Activated gamma-delta T cell (primary cell): ENCODE measurements around the gene HOXB4.
A peak's percentile ranks its signal among the peaks of the same experiment; 100 is the strongest.
"Not testable (repeated sequence)": the region's sequence is repeated elsewhere in the genome, so short reads cannot be mapped to it uniquely, and the experiment has no call there.

Experiments
- DNase-seq: peaks from one replicate; lab custom pipeline; 2025; lab: John Stamatoyannopoulos, UW

The HOXB4 gene

GRCh38 chr17:48546924-48547807 is 31.0 kb downstream of the HOXB4 start:
- DNase-seq: no peak

GRCh38 chr17:48546137-48546923 is 31.8 kb downstream of the HOXB4 start:
- no peak for DNase-seq

- no peak for DNase-seq
Measured at GRCh38 chr17:48545539-48545938, 32.6 kb downstream of the HOXB4 start.

DNA sequence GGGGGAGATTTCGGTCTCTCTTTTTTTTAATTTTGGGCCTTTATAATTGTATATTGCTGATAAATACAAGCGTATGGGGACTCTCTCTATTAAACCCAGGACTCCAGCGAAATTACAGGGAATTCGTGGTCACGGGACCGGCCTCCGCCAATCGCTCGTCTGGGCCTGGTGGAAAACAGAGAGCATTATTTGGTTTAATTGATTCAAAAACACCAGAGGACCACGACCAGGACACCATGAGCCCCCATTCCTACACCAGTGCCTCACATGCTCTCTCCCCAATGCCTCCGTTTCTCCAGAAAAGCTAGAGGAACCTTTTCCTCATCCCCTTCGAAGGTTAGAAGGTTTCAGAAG is 33.2 kb downstream of the HOXB4 start, which contains the start of gene HOXB2:
HOXB2 (minus strand) TSS at position 88 of the 354 bp plus-strand sequence. CDS start 198 bp downstream, outside the sequence.
- no peak for DNase-seq

DNA sequence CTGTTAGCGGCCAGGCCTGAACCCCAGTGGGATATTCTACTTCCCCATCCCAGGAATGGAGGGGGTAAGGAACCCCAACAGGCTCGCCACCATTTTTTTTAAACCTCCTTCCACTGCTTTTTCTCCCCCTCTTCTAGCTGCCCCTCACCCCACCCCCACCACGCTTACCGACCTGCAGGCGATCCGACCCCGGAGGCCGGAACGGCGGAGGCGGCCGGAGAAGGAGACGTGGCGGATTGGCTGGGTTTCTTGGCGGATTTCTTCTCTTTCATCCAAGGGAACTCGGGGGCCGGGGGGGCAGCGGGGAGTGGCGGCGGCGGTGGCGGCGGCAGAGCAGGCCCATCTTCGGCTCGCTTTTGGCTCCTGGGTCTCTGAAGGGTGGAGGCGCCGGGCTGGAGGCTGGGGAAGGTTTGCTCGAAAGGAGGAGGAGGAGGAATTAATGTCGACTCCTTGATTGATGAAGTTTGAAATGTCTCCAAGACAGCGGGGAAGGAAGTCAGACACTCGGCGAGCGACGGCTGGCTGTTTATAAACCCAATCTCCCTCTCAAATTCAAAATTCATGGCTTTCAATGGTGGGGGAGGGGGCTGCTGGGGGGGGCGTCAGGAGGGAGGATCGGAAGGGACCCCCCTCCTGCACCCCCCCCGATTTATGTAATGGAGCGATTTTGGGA is 33.7 kb downstream of the HOXB4 start:
- DNase-seq: peak; percentile 39

DNA sequence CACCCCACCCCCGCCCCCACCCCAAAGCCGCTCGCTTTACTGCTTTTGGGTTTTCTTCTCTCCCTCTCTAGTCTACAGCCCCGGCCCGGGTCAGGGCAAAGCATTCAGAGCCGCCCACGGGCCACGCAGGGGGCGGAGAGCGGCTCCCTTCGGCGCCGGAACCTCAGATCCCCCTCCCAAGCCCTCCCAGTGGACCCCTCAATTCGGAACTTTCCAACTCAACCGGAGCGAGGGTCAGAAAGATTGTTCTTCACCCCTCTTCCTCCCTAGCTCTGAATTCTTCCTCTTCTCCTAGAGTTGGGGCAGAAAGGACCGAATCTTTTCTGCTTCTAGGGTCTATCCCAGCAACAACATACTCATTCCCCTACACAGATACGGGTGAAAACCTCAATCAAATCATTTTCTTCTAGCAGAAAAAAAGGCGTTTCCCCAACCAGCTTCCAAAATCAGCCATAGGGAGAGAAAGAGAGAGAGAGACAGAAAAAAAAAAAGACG is 34.2 kb downstream of the HOXB4 start:
- DNase-seq: no peak

GRCh38 chr17:48543107-48543853 is 34.9 kb downstream of the HOXB4 start:
- peak; percentile 37 for DNase-seq

DNA sequence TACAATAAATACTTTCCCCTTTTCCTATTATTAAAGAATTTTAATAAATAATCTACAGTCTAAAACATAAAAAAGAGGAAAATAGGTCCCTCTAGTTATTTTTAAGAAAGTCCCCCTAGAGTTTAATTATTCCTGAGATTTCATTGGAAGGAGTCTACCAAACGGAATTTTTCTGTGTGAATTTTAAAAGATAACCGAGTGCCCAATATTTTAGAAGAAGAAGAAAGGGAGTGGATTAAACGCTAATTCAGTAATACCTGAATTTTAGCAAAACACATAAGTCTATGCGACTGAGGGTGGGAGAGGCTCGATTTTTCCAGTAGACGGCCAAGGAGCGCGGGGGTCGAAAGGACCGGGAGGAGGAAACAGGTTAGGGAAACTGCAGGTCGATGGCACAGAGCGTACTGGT is 35.4 kb downstream of the HOXB4 start:
- no peak for DNase-seq

DNA sequence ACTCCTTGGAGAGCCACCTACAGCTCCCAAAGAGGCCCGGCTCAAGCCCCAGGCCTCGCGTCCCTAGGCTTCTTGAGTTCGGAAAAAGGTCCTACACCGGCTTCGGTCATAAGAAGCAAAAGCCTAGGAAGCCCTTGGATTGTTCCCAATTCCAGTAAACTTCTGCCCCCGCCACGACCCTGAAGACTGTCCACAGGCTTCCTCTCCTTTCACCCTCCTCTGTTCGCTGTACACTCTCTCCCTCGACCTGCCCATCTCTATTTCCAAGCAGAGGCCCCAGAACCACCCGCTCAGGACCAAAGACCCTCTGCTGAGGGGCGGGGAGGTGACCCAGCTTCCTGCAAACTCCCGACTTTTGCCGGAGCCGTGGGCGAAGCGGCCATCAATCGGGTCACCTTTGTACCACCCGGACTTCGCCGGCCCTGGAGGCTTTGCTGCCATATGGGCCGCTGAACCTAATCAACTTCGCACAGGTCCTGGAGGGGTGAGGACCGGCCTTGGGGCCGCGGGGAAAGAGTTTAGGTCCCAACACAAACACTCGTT is 36.0 kb downstream of the HOXB4 start:
- no peak for DNase-seq

- DNase-seq: no peak
Measured at GRCh38 chr17:48541577-48542113, 36.5 kb downstream of the HOXB4 start.

GRCh38 chr17:48541036-48541576 is 37.0 kb downstream of the HOXB4 start:
- no peak for DNase-seq

GRCh38 chr17:48540213-48540612 is 37.9 kb downstream of the HOXB4 start:
- DNase-seq: no peak

GRCh38 chr17:48539177-48539576 is 39.0 kb downstream of the HOXB4 start:
- DNase-seq: no peak

- no peak for DNase-seq
Measured at GRCh38 chr17:48537316-48537715, 40.8 kb downstream of the HOXB4 start.

DNA sequence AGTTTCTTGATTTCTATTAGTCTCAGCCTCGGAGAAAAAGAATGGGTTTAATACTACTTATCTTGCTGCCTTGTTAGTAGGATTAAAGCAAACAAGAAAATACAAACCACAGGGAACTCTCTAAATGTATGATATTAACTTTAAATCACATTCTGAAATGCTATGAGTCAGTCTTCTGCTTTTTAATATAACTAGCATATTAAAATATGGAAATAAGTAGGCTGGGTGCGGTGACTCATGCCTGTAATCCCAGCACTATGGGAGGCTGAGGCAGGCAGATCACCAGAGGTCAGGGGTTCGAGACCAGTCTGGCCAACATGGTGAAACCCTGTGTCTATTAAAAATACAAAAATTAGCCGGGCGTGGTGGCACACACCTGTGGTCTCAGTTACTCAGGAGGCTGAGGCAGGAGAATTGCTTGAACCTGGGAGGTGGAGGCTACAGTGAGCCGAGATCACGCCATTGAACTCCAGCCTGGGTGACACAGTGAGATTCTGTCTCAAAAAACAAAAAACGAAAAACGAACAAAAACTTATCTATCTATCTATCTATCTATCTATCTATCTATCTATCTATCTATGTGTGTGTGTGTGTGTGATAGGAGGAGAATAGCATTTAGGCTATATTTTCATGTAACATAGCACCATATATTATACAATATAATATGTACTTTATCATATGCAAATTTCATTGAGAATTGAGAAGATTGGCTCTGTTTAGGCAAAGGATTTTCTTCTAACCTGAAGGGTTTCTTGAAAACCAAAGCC is 42.2 kb downstream of the HOXB4 start:
- not testable (repeated sequence) for DNase-seq

DNA sequence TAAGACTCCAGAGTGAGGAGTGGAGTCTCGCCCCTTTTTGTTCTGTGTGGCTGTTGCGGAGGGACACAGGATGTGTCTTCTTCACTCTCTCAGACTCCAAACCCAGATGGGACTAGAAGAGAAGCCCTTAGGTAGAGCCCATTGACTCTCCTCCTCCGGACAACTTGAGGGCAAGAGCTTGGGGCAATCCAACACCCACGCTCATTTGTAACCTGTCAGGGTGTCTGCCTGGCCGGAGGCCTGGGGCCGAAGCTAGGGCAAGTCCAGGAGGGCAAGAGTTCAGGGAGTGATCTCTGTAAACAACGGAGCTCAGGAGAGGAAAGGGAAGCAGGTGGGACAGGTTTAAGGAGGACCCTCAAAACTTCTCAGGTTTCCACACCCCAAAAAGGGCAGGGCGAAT is 45.9 kb downstream of the HOXB4 start:
- no peak for DNase-seq

DNA sequence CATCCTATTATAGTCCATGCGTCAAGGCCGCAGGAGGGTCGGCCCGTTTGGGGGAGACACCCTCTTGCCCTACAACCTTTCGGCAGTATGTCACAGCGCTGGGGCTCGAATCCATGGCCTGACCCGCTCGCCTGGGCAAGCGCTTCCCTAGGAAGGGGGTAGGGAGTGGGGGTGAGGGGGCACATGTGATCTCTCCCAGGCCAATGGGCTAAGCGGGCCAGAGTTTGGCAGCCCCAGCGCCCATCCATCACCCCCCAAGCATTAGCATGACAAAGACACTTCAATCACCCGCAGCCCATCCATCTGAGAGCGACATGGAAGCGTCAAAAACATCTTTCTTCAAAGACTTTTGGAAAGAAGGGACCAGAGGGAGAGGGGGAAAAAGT is 47.3 kb downstream of the HOXB4 start, which contains the start of gene HOXB1:
HOXB1 (minus strand) TSS at position 125 of the 386 bp plus-strand sequence; CDS start at position 18, 107 bp downstream.
- DNase-seq: no peak

DNA sequence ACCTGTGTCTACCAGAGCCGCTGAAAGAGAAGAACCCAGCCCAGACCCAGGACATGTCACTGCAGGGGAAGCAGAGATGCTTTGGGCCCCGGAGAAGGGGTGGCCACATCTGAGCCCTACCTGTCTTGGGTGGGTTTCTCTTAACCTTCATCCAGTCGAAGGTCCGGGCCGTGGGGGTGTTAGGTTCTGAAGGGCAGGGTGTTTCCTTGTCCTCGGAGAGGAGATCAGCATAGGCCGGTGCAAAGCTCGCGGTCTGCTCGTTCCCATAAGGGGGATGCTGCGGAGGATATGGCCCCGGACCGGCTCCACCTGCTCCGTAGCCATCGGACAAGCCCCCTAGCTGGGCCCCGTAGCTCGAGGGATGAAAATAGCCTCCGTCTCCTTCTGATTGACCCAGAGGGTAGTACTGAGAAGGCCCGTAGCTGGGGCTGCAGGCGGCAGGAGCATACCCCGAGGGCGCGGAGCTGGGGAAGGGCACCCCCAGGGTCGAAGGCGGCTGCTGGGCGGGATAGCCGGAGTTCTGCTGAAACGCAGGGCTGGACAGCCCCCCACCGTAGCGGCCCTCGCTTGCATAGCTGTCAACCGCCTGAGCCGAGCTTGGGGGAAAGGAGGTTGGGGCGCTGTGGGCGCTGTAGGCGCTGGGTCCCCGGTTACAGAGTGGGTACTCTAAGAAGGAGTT is 47.8 kb downstream of the HOXB4 start:
- DNase-seq: no peak

DNA sequence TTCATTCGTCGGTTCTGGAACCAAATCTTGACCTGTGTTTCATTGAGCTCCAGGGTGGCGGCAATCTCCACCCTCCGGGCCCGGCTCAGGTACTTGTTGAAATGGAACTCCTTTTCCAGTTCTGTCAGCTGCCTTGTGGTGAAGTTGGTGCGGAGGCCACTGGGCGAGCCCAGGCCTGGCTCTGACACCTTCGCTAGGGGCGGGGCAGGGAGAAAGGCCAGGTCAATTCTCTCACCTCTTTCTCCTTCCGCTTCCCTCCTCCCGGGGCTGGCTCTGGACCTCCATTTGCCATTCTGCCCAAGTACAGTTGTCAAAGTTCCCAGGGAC is 48.5 kb downstream of the HOXB4 start:
- no peak for DNase-seq
